HG03442 (cell line): ENCODE results near the gene CEBPG.

ENCODE experiments used
- ATAC-seq: cut with Tn5 transposase; IDR thresholded peaks from one replicate; pipeline ENCODE4 v1.9.1; 2021; ENCODE audit warnings: mild to moderate bottlenecking, moderate library complexity; ENCODE audit not compliant: unreplicated experiment

Gene CEBPG

GRCh38 chr19:33379151-33379829, 5.8 kb downstream of the CEBPG start:
- no peak for ATAC-seq

DNA sequence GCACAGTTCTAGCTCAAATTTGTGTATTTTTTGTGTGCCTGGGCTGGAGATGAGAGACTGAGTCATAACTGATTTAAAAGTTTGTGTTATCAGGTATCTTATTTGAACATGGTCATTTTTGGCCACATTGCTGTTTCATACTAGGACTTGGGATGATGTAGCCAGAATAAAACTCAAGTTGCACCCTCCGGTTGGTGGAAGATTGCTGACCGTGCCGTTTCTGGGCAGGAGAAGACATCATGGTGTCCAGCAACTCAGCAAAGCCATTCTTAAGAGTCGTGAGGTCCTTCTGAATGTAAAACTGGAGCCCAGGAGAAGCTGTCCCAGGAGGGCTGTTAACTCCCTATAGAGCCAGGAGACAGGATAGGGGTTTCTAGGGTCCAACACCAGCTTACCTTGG, 7.6 kb downstream of the CEBPG start:
- ATAC-seq = no peak

GRCh38 chr19:33382006-33382405, 8.5 kb downstream of the CEBPG start:
- ATAC-seq = no peak

DNA sequence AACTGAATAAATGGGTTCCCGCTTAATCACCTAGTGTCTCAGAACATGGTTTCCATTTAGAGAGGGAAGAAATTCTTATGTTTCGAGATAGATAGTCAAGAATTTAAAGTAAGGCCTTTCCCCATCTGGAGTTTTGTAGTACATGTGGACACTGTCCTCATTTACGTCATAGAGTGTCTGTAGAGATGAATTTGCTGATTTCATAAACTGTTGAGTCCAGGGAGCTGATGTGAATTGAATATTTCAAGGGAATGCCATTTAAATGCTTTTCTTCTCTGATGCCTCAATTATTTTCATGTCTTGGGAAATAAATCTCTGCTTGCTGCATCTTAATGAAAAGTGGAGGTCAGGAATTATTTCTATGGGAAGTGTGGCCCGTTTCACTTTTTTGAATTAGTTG, 9.5 kb downstream of the CEBPG start:
- ATAC-seq = no peak

GRCh38 chr19:33383720-33384292, 10.3 kb downstream of the CEBPG start:
- ATAC-seq = no peak

GRCh38 chr19:33384983-33385382, 11.5 kb downstream of the CEBPG start:
- no peak for ATAC-seq

- no peak for ATAC-seq
Observed at GRCh38 chr19:33385956-33386355, 12.4 kb downstream of the CEBPG start.

DNA sequence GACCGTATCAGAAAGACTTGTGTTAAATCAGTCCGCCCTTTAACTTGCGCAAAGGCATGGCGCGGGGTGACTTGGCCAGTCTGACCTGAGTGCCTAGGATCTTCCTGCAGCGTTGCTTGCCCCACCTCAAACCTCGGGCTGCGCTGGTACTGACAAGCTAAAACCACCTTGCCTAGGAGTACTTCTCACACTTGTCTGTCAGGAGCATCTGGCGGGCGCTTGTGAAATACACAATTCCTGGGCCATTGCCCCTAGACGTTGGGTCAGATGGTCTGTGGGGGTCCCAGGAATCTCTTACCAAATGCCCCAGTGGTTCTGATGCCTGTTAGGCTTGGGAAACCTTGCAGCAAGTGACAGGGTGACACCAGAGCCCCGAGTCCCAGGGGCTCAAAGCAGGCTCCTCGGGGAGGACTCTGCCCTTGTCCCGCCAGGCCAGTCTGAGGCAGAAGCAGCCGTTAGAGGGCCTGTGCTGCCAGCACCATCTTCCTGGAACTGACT, 12.9 kb downstream of the CEBPG start:
- ATAC-seq = no peak

DNA sequence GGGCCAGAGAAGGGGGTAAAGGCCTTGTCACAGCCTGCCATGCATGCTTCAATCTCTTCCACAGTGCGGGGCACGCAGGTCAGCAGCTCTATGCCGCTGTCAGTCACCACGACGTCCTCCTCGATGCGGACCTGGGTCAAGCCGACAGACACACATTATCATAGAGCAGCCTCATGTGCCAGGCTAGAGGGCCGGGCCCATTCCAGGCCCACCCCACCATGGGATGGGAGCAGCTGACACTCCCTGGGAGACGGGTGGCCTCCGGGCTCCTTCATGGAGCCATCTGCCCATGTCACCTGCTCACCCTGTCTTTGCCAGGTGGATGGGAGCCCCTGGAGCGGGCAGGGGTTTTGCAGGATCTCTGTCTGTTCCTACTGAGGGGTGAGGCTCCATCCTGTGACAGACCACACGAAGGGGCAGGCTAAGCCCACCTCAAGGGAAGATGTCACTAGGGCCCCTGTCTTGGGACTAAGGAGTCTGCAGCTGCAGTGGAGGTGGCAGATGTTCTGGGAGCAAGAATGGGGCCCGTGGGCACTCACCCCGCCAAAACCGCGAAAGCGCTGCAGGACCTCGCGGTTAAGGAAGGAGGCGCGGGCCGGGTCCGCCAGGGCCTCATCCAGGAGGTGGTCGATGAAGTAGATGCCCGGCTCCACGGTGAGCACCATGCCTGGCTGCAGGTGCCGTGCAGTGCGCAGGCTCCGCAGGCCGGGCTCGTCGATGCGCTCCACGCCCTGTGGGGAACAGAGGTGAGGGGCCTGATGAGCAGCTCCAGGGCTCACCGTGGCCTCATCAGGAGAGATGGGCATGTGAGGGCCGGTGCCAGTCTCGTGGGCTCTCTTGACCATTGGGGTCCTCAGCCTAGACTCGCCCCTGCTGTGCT, 14.1 kb downstream of the CEBPG start:
- no peak for ATAC-seq

DNA sequence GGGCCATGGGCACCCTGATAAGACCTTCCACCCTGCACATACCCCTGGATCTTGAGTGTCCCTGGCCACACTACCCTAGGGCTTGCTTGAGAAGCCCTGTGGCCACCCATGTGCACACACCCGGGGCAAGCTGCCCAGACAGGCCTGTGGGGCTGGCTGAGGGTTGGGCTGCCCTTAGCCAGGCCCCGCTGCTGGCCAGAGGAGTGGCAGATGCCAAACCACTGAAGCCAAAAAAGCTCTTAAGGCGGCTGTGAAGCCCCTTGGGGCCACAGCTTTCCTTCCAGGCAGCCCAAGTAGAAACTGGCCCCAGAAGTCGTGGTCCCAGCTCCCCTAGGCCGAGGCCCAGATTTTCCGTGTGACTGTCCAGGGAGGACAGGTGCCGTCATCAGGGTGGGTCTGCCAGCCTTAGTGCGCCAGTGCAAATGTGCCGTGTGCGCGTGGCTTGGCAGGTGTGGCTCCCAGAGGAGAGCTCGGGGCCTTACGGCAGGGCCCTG, 14.8 kb downstream of the CEBPG start:
- ATAC-seq = no peak

GRCh38 chr19:33388725-33389420, 15.4 kb downstream of the CEBPG start:
- ATAC-seq = no peak

GRCh38 chr19:33389421-33390100, 16.1 kb downstream of the CEBPG start:
- no peak for ATAC-seq

DNA sequence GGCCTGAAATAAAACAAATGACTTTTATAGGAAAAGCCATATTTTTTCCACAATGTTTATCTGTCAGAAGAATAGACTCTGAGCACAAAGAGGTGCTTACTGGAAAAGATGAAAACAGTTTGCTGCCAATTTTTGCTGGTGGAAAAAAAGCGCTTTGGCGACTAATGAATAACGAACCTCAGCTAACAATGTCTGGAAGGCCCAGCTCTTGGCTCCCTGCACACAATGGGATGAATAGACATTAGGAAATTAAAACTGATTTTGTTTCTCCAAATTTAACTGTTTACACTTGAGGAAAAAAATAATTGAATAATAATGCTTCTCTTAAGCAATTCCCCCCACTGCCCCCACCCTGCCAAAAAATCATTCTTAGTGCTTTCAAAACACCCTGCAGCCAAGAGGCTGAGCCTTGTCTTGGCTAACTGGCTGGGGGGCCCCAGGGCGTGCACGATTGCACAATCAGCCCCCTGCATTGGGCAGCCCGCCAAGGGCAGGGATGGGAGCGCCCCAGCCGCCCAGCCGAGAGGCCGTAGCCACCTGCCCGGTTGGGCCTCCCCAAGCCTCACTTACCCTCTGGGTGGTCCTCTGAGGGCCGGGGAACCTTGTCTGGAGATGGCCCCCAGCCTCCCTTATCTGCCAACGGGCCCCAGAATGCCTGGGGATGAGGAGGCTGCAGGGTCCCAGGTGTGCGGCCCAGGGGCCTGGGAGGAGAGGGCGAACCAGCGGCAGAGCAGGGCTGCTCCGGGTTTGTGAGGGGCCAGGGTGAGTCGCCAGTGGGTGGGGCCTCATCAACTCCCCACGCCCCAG, 16.8 kb downstream of the CEBPG start:
- ATAC-seq = no peak

GRCh38 chr19:33390908-33391630, 17.6 kb downstream of the CEBPG start:
- ATAC-seq = no peak

- no peak for ATAC-seq
Observed at GRCh38 chr19:33391631-33392249, 18.2 kb downstream of the CEBPG start.

GRCh38 chr19:33392341-33393285, 19.1 kb downstream of the CEBPG start:
- ATAC-seq = no peak

DNA sequence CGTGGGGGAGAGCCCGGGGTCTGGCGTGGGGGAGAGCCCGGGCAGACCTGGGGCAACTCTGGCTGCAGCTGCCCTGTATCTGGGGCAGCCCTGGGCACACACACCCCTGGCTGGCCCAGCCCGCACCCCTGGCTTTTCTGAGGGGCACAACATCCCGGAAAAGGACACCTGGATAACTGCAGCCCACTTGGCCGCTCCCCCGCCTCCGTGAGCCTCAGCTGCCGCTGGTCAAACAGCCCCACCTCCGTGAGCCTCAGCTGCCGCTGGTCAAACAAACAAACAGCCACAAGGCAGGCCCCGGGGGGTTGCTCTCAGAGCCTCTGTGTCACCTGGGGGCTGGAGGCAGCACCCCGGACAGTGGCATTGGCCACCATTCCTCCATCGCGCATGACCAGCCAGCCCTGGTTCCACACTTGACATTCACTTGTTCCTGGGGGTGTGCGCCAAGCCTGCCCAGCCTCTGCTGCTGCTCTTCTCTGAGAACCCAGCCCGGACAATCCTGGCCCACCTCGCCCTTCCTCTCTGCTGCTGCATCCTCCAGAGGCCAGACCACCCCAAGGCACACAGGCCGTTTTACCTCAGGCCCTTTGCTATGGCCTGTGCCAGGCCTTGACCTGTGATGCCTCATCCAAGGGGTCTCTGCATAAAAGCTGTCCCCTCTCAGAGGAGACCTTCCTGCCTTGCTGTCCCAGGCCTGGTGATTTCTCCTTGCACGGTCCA, 19.9 kb downstream of the CEBPG start:
- ATAC-seq = no peak
